ENCODE data around the gene GCNA. TPM values are rescaled to one million over a fixed set of nuclear protein-coding genes. Genes with fewer than 3 reads are reported as not detected.
"Not testable (repeated sequence)": the region's sequence is repeated elsewhere in the genome, so short reads cannot be mapped to it uniquely, and the experiment has no call there.

GCNA gene
- total RNA-seq, 1 donor, result 0.81 TPM

DNA sequence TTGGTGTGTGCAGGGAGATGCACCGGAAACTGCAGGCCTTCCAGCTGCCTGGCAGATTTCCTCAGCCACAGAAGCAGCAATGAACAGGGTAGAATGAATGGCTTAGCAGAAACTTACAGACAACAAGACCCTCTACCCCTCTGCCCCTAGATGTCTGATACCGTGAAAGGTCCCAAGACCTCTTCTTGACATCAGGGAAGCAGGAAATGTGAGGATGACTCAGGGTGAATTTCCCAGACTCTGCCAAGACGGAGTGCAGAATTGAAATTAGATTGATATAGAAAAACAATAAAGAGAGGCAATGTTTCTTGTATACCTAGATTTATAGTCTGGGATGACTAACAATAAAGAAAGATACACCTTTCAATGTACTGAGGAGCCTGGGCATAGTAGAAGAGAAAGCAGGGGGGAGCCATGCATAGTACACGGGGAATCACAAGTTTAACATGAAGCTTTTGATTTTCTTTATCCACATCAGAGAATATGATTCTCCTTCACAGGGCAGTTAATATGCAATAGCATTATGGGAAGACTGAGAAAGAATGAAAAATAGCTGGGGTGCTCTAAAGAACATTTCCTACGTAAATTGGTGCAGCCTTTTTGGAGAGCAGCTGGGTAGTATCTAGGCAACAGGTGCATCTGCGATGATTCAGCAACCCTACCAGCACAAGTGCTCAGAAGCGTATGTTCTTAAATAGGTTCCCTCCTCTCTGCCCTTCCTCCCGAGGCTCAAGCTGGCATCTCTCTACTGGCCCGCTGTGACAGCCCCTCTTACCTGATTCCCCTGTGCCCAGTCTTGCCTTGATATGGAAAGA lies 58.4 kb downstream of the GCNA start:
- DNase-seq (ENCODE audit: low read depth in 2 of 3, low spot score in 2 of 3), result peak in 1 of 3 donors; percentile 44

DNA sequence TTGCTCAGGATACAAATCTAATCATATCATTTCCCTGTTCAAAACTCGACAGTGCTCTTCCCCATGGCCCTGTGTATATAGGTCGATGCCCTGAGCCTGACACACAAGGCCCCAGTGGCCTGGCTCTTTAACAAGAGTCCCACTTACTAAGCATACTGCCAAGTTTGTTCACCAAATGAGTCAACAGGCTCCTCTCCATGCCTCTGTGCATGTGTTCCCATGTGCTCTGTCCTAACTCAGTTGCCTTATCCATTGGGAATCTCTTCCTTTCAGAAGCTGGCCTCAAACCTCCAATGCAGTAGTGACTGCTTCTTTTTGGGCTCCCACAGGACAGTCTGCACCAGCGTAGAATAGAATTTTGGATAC lies 59.0 kb downstream of the GCNA start:
- DNase-seq (ENCODE audit: low read depth in 2 of 3, low spot score in 2 of 3), result no peak

DNA sequence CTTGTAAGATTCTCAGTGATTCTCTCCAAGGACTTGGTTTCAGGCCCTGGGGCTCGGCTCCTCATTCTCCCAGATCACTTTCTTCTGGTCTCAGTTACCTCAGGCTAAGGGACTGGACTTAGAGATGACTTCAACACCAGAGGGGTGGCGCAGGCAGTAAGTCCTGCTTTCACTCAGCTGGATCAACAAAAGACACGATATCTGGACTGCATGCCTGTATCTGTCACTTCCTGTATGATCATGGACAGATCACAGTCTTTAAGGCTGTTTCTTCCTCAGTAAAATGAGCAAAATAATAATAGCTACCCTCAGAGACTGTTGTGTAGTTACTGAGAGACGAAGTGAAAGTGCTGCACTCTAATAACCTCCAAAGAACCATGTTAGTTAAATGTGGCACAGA lies 59.6 kb downstream of the GCNA start:
- DNase-seq (ENCODE audit: low read depth in 2 of 3, low spot score in 2 of 3), result no peak

DNA sequence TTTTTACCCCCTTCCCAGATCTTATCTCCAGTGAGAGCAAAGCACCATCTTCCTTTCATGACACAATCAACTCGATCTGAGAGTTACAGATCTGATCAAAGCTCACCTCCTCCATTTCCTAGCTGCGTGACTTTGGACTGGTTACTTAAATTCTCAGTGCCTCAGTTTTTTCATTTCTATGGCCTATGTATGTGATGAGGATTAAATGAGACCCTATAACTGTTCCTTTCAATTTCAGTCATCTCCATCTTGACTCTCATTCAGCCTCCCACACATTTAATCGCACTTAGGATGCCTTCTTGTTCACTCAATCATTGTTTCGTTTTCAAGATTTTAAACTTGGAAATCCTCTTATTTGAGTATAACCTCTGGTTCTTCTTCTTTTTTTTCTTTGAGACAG lies 60.2 kb downstream of the GCNA start:
- no peak for DNase-seq (ENCODE audit: low read depth in 2 of 3, low spot score in 2 of 3)

DNA sequence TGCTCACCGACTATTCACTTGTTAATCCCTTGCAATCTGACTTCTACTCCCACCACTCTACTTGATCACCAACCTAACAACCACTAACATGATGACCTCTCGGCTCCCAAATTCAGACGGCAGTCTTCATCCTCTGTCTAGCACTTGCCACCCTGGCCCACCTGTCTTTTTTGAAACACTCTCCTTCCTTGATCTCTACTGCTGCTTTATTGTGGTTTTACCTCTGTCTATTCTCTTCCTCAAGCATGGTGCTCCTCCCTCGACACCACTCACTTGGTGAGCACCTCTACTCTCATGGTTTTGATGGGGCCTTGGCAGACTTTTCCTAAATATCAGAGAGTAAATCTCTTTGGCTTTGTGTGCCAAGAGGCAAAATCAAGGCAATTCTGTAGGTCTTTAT lies 61.8 kb downstream of the GCNA start:
- no peak for DNase-seq (ENCODE audit: low read depth in 2 of 3, low spot score in 2 of 3)

DNA sequence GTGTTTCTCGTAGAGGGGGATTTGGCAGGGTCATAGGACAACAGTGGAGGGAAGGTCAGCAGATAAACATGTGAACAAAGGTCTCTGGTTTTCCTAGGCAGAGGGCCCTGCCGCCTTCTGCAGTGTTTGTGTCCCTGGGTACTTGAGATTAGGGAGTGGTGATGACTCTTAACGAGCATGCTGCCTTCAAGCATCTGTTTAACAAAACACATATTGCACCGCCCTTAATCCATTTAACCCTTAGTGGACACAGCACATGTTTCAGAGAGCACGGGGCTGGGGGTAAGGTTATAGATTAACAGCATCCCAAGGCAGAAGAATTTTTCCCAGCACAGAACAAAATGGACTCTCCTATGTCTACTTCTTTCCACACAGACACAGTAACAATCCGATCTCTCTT lies 66.2 kb downstream of the GCNA start:
- DNase-seq (ENCODE audit: low read depth in 2 of 3, low spot score in 2 of 3), result not testable (repeated sequence)

GRCh38 chrX:71650333-71650969 lies 72.2 kb downstream of the GCNA start:
- peak in 1 of 3 donors; percentile 35 for DNase-seq (ENCODE audit: low read depth in 2 of 3, low spot score in 2 of 3)

- peak; percentile 21 to 73 (median 40) for DNase-seq (ENCODE audit: low read depth in 2 of 3, low spot score in 2 of 3)
Observed at GRCh38 chrX:71652405-71652804, 74.2 kb downstream of the GCNA start.

- DNase-seq (ENCODE audit: low read depth in 2 of 3, low spot score in 2 of 3), result no peak
Observed at GRCh38 chrX:71653344-71653743, 75.1 kb downstream of the GCNA start.

GRCh38 chrX:71657267-71657666 lies 79.0 kb downstream of the GCNA start:
- DNase-seq (ENCODE audit: low read depth in 2 of 3, low spot score in 2 of 3), result no peak

DNA sequence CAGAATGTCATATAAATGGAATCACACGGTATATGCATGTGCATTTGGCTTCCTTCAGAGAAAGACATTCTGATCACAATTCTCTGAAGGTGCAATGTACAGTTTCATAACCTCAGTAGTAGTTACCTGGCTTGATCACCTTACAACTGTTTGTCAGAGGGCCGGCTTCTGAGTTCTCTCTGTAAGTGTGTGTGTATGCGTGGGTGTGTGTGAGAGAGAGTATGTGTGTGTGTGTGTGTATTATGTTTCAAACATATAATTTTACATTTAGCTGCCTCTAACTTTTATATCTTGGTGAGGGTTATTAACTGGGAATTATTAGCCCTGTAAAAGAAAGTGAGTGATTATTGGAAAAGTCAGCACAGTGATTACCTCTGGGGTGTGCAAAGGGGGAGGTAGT lies 81.1 kb downstream of the GCNA start:
- DNase-seq (ENCODE audit: low read depth in 2 of 3, low spot score in 2 of 3), result no peak

- DNase-seq (ENCODE audit: low read depth in 2 of 3, low spot score in 2 of 3), result no peak
Observed at GRCh38 chrX:71659959-71660358, 81.7 kb downstream of the GCNA start.

GRCh38 chrX:71660562-71661416 lies 82.6 kb downstream of the GCNA start:
- no peak for DNase-seq (ENCODE audit: low read depth in 2 of 3, low spot score in 2 of 3)

DNA sequence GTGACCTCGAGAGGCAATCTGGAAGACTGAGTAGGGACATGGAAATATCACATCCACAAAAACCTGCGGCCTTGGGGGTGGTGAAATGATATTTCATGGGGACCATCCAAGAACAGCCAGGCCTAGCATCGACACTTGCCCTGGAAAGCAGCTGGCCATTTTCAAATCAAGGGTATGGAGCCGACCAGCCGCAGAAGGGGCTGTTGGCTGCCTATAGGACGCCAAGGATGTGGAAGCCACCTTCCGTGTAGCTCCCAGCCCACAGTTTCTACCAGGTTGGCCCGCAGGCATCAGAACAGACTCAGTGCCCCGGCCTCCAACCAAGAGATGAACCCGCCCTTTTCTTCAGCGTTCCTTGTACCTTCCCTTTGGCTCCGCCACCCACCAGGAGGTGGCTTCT lies 83.7 kb downstream of the GCNA start:
- DNase-seq (ENCODE audit: low read depth in 2 of 3, low spot score in 2 of 3), result no peak

GRCh38 chrX:71662654-71663053 lies 84.4 kb downstream of the GCNA start:
- not testable (repeated sequence) for DNase-seq (ENCODE audit: low read depth in 2 of 3, low spot score in 2 of 3)

Other genes starting within 250 kb of the GCNA start
- gene TAF1, start 212.1 kb upstream of the GCNA start, total RNA-seq, result 29.9 TPM
- gene OGT, start 45.3 kb upstream of the GCNA start, total RNA-seq, result 295 TPM
- 0.27 TPM for gene CXCR3, start 40.1 kb downstream of the GCNA start, total RNA-seq
- not detected for gene CXorf49, start 139.8 kb downstream of the GCNA start, total RNA-seq
- not detected for gene CXorf49B, start 184.9 kb downstream of the GCNA start, total RNA-seq